Measurements from ENCODE around the gene PPT1. TPM values are rescaled to one million over a fixed set of nuclear protein-coding genes. Genes with fewer than 3 reads are reported as not detected.

The PPT1 gene
- 110 and 115 TPM in 2 replicates for total RNA-seq (ENCODE audit: low replicate concordance)

- no peaks in the 10 kb centered on the region for H3K36me3 Mint-ChIP-seq
- peak within 1 kb of the TSS; percentile 98 for H2AFZ ChIP-seq (replicated peaks)
- H3K27me3 ChIP-seq: no peaks in the 10 kb centered on the region
- peaks cover 7% of the 10 kb centered on the region for H3K4me1 ChIP-seq
- H3K9me3 Mint-ChIP-seq: peaks cover 1% of the 10 kb centered on the region
- peak; percentile 38 for TF ChIP-seq EZH2 (IDR thresholded peaks at IDR 0.05)
- no peak for TF ChIP-seq EZH2phosphoT487 (IDR thresholded peaks at IDR 0.05)
- TF ChIP-seq CTCF (IDR thresholded peaks at IDR 0.05): peak; percentile 15
- no peaks in the 10 kb centered on the region for H3K36me3 ChIP-seq
- H3K27ac Mint-ChIP-seq: peak within 1 kb of the TSS; percentile 62
- peak within 1 kb of the TSS; percentile 80 for H3K4me3 ChIP-seq
- peak within 1 kb of the TSS; percentile 92 for H3K4me3 Mint-ChIP-seq
- H3K27me3 Mint-ChIP-seq (ENCODE audit: insufficient read depth, low read depth): no peaks in the 10 kb centered on the region
- H3F3A ChIP-seq (ENCODE audit: low read depth): no peaks in the 10 kb centered on the region
- peak within 1 kb of the TSS; percentile 82 for H3K4me2 ChIP-seq
- H3K9ac ChIP-seq: peak within 1 kb of the TSS; percentile 71
- no peaks in the 10 kb centered on the region for H4K20me1 ChIP-seq (ENCODE audit: low read depth)
- DNase-seq (ENCODE audit: low spot score): peak; percentile 92
- peaks cover 17% of the 10 kb centered on the region for H3K4me1 Mint-ChIP-seq
- H3K9me3 ChIP-seq (ENCODE audit: low read depth): no peaks in the 10 kb centered on the region
- peaks cover 30% of the 10 kb centered on the region for H3K79me2 ChIP-seq (ENCODE audit: low read depth)
- no peak within 1 kb of the TSS for H3K27ac ChIP-seq
Measured at GRCh38 chr1:40096977-40097782, at the start of gene PPT1. Gene PPT1 (minus strand): TSS chr1:40097252. CDS start chr1:40097238, 14 bp downstream.

- Histone ChIP-seq H3K9me3 (ENCODE audit: low read depth) (no peaks in the 10 kb centered on the region), H3K9ac (no peak overlapping the region), H3K27me3 (peaks cover 50% of the 10 kb centered on the region), H3K4me1 (no peaks in the 10 kb centered on the region), H4K20me1 (ENCODE audit: low read depth) (no peaks in the 10 kb centered on the region), H2AFZ (replicated peaks) (peak overlapping the region; percentile 69), H3K4me3 (no peak overlapping the region), H3K27ac (no peak overlapping the region), H3F3A (ENCODE audit: low read depth) (no peaks in the 10 kb centered on the region), H3K4me2 (no peak overlapping the region), H3K36me3 (no peaks in the 10 kb centered on the region), H3K79me2 (ENCODE audit: low read depth) (no peaks in the 10 kb centered on the region)
- Mint-ChIP-seq H3K36me3 (no peaks in the 10 kb centered on the region), H3K4me1 (peaks cover 8% of the 10 kb centered on the region), H3K4me3 (no peak overlapping the region), H3K27me3 (ENCODE audit: insufficient read depth, low read depth) (peaks cover 8% of the 10 kb centered on the region), H3K9me3 (no peaks in the 10 kb centered on the region), H3K27ac (peak overlapping the region; percentile 72)
- TF ChIP-seq CTCF (IDR thresholded peaks at IDR 0.05) (peak; percentile 87), EZH2 (IDR thresholded peaks at IDR 0.05) (no peak)
- peak; percentile 91 for DNase-seq (ENCODE audit: low spot score)
Measured at GRCh38 chr1:40143891-40144575, 47.0 kb upstream of the PPT1 start.

GRCh38 chr1:40141878-40142535 is 45.0 kb upstream of the PPT1 start:
- Histone ChIP-seq H3K79me2 (ENCODE audit: low read depth) (no peaks in the 10 kb centered on the region), H3K4me2 (no peak overlapping the region), H3K27ac (no peak overlapping the region), H4K20me1 (ENCODE audit: low read depth) (no peaks in the 10 kb centered on the region), H2AFZ (replicated peaks) (no peak overlapping the region), H3K27me3 (peaks cover 30% of the 10 kb centered on the region), H3K4me1 (no peaks in the 10 kb centered on the region), H3F3A (ENCODE audit: low read depth) (no peaks in the 10 kb centered on the region), H3K9me3 (ENCODE audit: low read depth) (no peaks in the 10 kb centered on the region), H3K9ac (no peak overlapping the region), H3K36me3 (no peaks in the 10 kb centered on the region), H3K4me3 (no peak overlapping the region)
- Mint-ChIP-seq H3K36me3 (no peaks in the 10 kb centered on the region), H3K27me3 (ENCODE audit: insufficient read depth, low read depth) (peaks cover 3% of the 10 kb centered on the region), H3K4me1 (peaks cover 8% of the 10 kb centered on the region), H3K27ac (no peak overlapping the region), H3K9me3 (no peaks in the 10 kb centered on the region), H3K4me3 (no peak overlapping the region)
- peak; percentile 42 for DNase-seq (ENCODE audit: low spot score)
- TF ChIP-seq EZH2 (IDR thresholded peaks at IDR 0.05) (no peak), EZH2phosphoT487 (IDR thresholded peaks at IDR 0.05) (no peak)

All from neural progenitor cell (in vitro differentiated cells).